Epidermal melanocyte (primary cell): ENCODE data around the gene ZMAT5.

ENCODE experiments used
- DNase-seq: peaks from one replicate; pipeline ENCODE4 v3.0.0; 2011; ENCODE audit warnings: low spot score; ENCODE audit not compliant: insufficient read length

ZMAT5 gene

GRCh38 chr22:29732883-29733282 is 33.9 kb downstream of the ZMAT5 start:
- no peak for DNase-seq

GRCh38 chr22:29731058-29731850 is 35.6 kb downstream of the ZMAT5 start:
- no peak for DNase-seq

- no peak for DNase-seq
Measured at GRCh38 chr22:29729161-29729560, 37.6 kb downstream of the ZMAT5 start.

GRCh38 chr22:29727131-29727523 is 39.7 kb downstream of the ZMAT5 start:
- no peak for DNase-seq

- no peak for DNase-seq
Measured at GRCh38 chr22:29726512-29727130, 40.2 kb downstream of the ZMAT5 start.

GRCh38 chr22:29726106-29726505 is 40.7 kb downstream of the ZMAT5 start:
- DNase-seq: no peak

GRCh38 chr22:29724843-29725242 is 42.0 kb downstream of the ZMAT5 start:
- DNase-seq: no peak

GRCh38 chr22:29723766-29724165 is 43.0 kb downstream of the ZMAT5 start:
- no peak for DNase-seq

- DNase-seq: no peak
Measured at GRCh38 chr22:29722587-29722986, 44.2 kb downstream of the ZMAT5 start.

- DNase-seq: no peak
Measured at GRCh38 chr22:29722151-29722550, 44.7 kb downstream of the ZMAT5 start.

- no peak for DNase-seq
Measured at GRCh38 chr22:29720811-29721323, 45.9 kb downstream of the ZMAT5 start.

- DNase-seq: no peak
Measured at GRCh38 chr22:29719899-29720645, 46.7 kb downstream of the ZMAT5 start, which contains the start of gene CABP7. Gene CABP7, plus strand, starts transcription at chr22:29720003. Its CDS starts 422 bp downstream, at chr22:29720425.

GRCh38 chr22:29718949-29719898 is 47.6 kb downstream of the ZMAT5 start:
- no peak for DNase-seq

- DNase-seq: no peak
Measured at GRCh38 chr22:29717789-29718188, 49.0 kb downstream of the ZMAT5 start.

- peak; percentile 89 for DNase-seq
Measured at GRCh38 chr22:29716814-29717545, 49.8 kb downstream of the ZMAT5 start.

GRCh38 chr22:29715705-29716104 is 51.1 kb downstream of the ZMAT5 start:
- no peak for DNase-seq

GRCh38 chr22:29715240-29715639 is 51.6 kb downstream of the ZMAT5 start:
- DNase-seq: no peak

GRCh38 chr22:29713156-29713727 is 53.6 kb downstream of the ZMAT5 start:
- no peak for DNase-seq

- DNase-seq: no peak
Measured at GRCh38 chr22:29712119-29712518, 54.7 kb downstream of the ZMAT5 start.
